GM11168 (cell line): ENCODE measurements around the gene S100A4.

Source experiments
- in situ Hi-C: fragments of 300-500 bp; cut with MboI; formaldehyde crosslinking; loops from one replicate; pipeline ENCODE4 v1.12.0; 2022; ENCODE audit warnings: low sequenced_read_pairs; ENCODE audit not compliant: unreplicated experiment

The S100A4 gene

GRCh38 chr1:153515504-153516394 lies 29.9 kb downstream of the S100A4 start:
- in situ Hi-C loops: loop anchor here (5.0 to 25.0 kb wide), 2 partner anchors 107 to 472 kb away; partner anchors contain the start of genes JTB, RAB13 and RPS27

DNA sequence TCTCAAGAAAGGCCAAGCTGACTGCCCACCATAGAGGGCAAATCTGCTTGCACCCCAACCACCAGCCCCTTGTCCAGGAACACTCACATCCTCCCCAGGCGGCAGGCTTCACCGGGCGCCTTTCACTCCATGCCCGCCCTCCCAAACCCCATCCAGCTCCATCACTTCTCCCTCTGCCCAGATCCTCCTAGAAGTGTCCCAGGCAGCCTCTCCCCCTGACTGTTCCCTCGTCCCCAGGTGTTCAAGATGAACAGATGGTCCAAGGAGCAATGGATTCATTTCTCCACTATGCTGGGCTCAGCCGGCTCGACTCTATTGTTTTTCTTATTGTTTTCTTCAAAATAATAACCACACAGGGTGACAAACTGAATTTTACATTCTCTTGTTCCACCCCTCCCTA lies 31.9 kb downstream of the S100A4 start:
- in situ Hi-C loops: loop anchor here (25.0 kb wide), 1 partner anchor 474 kb away; the partner anchor contains the start of genes JTB, RAB13 and RPS27

- in situ Hi-C loops: loop anchor here (25.0 kb wide), 1 partner anchor 474 kb away; the partner anchor contains the start of genes JTB, RAB13 and RPS27
Measured at GRCh38 chr1:153513023-153513422, 32.6 kb downstream of the S100A4 start.

- in situ Hi-C loops: loop anchor here (25.0 kb wide), 1 partner anchor 476 kb away; the partner anchor contains the start of genes JTB, RAB13 and RPS27
Measured at GRCh38 chr1:153510984-153511410, 34.6 kb downstream of the S100A4 start.

DNA sequence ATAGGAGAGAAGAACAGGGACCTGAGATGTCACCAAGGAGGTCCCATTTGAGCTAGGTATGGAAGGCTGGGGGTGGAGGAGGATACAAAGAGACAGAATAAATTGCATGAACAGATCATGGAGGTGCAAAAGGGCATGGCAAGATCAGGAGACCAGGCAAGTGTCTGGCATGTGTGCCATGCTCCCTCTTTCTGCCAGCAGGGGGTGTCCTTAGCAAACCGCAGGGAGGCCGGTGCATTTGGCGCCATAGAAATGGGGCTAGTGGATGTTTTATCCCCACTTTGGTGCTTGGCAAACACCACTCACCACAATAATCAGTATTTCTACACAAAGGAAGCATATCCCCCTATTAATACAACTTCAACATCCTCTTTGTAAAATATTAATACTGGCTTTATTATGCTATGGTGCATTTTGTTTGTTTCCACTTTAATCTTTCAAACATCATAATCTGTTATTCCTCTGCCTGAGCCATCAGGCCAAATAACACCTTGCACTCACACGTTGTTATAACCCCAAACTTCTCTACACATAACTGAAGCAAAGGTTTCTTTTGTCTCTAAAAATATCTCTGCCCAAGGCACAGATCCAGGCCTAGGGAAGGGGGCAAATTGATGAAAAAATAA lies 35.8 kb downstream of the S100A4 start:
- in situ Hi-C loops: loop anchor here (5.0 to 25.0 kb wide), 2 partner anchors 52 to 477 kb away; partner anchors contain the start of genes JTB, RAB13 and RPS27

GRCh38 chr1:153509036-153509435 lies 36.6 kb downstream of the S100A4 start:
- in situ Hi-C loops: loop anchor here (5.0 to 25.0 kb wide), 2 partner anchors 53 to 478 kb away; partner anchors contain the start of genes JTB, RAB13 and RPS27

DNA sequence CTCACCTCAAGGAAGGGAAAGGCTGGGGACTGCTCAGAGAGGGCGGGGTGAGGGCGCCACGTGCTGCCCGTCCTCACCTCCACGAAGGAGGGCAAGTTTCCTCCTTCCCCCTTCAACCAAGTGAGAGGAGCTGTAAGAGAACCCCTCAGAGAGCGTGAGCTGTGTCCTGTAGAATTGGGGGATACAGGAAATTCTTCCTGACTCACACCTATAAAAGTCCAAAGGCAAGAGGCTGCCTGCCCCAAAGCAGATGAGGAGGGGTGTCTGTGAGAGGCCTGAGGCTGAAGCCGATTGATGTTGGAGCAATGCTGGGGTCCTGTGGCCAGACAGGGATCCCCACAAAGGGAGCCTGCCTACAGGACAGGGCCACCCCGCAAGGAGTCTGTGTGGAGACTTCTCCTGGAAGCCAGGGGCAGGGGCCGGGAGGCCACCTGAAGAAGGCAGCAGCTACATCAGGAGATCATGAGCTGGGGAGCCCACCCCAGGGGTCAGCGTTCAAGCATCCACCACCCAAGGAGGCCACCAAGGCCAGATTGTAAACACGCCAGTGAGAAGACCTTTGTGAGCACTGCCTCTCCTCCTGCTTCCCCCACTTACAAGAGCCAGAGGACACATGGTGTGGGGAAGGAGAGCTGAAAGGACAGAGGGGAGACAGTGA lies 37.6 kb downstream of the S100A4 start:
- in situ Hi-C loops: loop anchor here (5.0 to 25.0 kb wide), 2 partner anchors 54 to 479 kb away; partner anchors contain the start of genes JTB, RAB13 and RPS27

DNA sequence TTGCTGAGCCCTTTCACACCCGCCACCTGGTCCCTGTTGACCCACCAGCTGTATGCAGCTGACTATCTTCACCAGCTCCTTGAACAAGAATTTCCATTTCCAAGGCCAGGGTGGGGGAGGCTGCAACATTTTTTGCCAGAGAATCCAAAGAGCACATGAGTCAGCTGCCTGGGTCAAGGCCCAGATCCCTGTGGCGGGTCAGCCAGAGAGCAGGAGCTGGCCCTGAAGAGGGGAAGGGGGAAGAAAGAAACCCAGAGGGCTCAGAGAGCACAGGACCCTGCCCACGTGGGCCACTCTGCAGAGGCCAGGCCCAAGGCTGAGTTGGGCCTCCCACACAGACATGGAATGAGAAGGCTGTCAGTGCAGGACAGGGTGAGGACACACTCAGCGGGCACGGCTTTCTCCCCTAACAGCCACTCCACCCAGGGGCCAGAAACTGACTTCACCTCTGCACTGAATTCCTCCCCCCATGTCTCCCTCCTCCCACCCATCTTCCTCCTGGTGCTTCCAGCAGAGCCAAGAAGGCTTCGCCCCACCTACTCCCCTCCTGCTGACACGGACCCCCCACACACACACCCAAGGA lies 38.7 kb downstream of the S100A4 start:
- in situ Hi-C loops: loop anchor here (5.0 to 25.0 kb wide), 2 partner anchors 55 to 480 kb away; partner anchors contain the start of genes JTB, RAB13 and RPS27

DNA sequence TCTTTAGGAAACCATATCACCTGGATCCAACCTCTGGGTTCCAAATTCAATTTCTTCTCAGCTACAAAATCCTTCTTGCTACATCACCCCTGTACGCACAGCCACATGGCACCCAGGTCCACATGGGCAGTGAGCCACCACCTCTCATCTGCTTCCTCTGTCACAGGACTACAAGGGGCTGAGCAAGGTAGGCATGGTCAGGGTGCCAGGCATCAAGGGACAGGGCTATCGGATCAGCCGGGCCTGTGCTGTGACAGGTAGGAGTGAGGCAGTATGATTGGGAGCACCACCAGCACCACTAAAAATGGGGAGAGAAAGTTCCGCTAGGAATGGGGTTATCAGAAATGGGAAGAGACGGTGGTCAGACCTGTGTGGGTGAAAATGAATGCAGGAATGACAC lies 39.2 kb downstream of the S100A4 start:
- in situ Hi-C loops: loop anchor here (5.0 to 25.0 kb wide), 2 partner anchors 56 to 481 kb away; partner anchors contain the start of genes JTB, RAB13 and RPS27

DNA sequence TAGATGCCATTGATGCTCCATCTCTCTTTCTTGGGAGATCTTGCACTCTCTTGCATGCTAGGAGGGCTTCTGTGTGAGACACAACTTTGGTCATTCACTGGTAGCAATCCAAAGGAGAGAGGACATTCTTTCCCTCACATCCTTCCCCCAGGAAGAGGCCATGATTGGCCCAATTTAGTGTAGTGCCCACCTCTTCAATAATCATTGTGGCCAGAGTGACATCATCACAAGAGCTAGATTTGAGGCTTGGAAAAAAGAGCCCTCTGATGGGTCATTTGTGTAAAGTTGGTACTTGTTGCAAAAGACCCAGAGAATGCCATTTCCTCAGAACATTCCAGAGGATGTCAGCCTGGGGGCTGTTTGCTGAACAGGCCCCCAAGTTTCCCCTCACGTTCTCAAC lies 40.0 kb downstream of the S100A4 start:
- in situ Hi-C loops: loop anchor here (5.0 to 25.0 kb wide), 2 partner anchors 57 to 482 kb away; partner anchors contain the start of genes JTB, RAB13 and RPS27

- in situ Hi-C loops: loop anchor here (25.0 kb wide), 1 partner anchor 484 kb away; the partner anchor contains the start of genes JTB, RAB13 and RPS27
Measured at GRCh38 chr1:153503766-153504165, 41.8 kb downstream of the S100A4 start.

DNA sequence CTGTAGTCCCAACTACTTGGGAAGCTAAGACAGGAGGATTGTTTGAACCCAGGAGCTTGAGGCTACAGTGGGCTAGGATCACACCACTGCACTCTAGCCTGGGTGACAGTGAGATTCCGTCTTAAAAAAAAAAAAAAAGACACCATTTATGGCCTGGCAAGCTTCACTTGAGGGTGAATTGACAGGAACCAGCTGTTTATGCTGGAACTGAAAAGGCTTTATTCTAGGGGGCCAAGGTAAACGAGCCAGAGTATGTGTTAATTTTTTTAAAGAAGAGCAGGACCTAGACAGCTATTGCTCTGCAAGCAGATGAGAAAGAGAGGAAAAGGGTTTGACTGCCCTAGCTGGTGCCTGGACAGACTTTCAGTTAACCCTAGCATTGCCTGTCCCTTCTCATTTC lies 46.9 kb downstream of the S100A4 start:
- in situ Hi-C loops: no loop called here

DNA sequence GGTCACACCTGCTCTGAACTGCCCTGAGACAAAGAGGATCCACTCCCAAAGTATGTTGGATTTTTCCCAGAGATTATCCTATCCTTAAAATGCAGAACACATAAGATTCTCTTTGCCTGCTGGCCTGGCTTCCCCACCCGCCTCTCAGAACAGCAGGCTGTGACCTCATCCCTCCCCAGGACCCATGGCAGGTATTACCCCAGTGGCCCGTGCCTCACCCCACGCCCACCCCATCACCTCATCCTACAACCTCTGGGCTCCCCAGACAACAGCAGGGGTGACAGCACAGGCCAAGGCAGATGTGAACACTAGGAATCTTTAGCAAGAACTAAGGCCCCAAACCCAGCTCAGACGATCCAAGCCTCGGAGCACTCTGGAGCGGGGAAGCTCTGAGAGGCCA lies 50.1 kb downstream of the S100A4 start:
- in situ Hi-C loops: no loop called here

- in situ Hi-C loops: no loop called here
Measured at GRCh38 chr1:153494976-153495535, 50.5 kb downstream of the S100A4 start.
